ENCODE data around the gene SIRT3. TPM values are rescaled to one million over a fixed set of nuclear protein-coding genes. Genes with fewer than 3 reads are reported as not detected.
"Not testable (repeated sequence)": the region's sequence is repeated elsewhere in the genome, so short reads cannot be mapped to it uniquely, and the experiment has no call there.

SIRT3 gene
- total RNA-seq, 1 donor from 2014 or later = 36.4 TPM

GRCh38 chr11:272195-272930, 36.2 kb upstream of the SIRT3 start:
- TF ChIP-seq CTCF (IDR thresholded peaks at IDR 0.05; ENCODE audit: borderline replicate concordance) = no peak
- no peaks in the 10 kb centered on the region for H3K4me1 ChIP-seq
- intact Hi-C loops (cut with micrococcal nuclease) = no loop called here
- DNase-seq = no peak
- no peaks in the 10 kb centered on the region for H3K36me3 ChIP-seq
- no peaks in the 10 kb centered on the region for H3K9me3 ChIP-seq (replicated peaks)
- H3K27me3 ChIP-seq (ENCODE audit: low read depth) = peaks cover 59% of the 10 kb centered on the region
- no peak overlapping the region for H3K4me3 ChIP-seq
- no peak overlapping the region for H3K27ac ChIP-seq (replicated peaks)

- no peaks in the 10 kb centered on the region for H3K4me1 ChIP-seq
- intact Hi-C loops (cut with micrococcal nuclease) = no loop called here
- no peak for DNase-seq
- H3K27me3 ChIP-seq (ENCODE audit: low read depth) = peaks cover 49% of the 10 kb centered on the region
- no peak overlapping the region for H3K4me3 ChIP-seq
- no peak for TF ChIP-seq CTCF (IDR thresholded peaks at IDR 0.05; ENCODE audit: borderline replicate concordance)
- H3K27ac ChIP-seq (replicated peaks) = no peak overlapping the region
- H3K36me3 ChIP-seq = no peaks in the 10 kb centered on the region
- H3K9me3 ChIP-seq (replicated peaks) = peaks cover 2% of the 10 kb centered on the region
Measured at GRCh38 chr11:271319-271715, 35.2 kb upstream of the SIRT3 start.

- H3K9me3 ChIP-seq (replicated peaks) = peaks cover 8% of the 10 kb centered on the region
- H3K36me3 ChIP-seq = no peaks in the 10 kb centered on the region
- H3K4me1 ChIP-seq = no peaks in the 10 kb centered on the region
- no peak overlapping the region for H3K4me3 ChIP-seq
- H3K27me3 ChIP-seq (ENCODE audit: low read depth) = peaks cover 48% of the 10 kb centered on the region
- TF ChIP-seq CTCF (IDR thresholded peaks at IDR 0.05; ENCODE audit: borderline replicate concordance) = no peak
- DNase-seq = no peak
- intact Hi-C loops (cut with micrococcal nuclease) = no loop called here
- H3K27ac ChIP-seq (replicated peaks) = peak overlapping the region; percentile 19
Measured at GRCh38 chr11:270451-271318, 34.5 kb upstream of the SIRT3 start.

GRCh38 chr11:269146-269890, 33.2 kb upstream of the SIRT3 start:
- TF ChIP-seq CTCF (IDR thresholded peaks at IDR 0.05; ENCODE audit: borderline replicate concordance) = no peak
- peaks cover 48% of the 10 kb centered on the region for H3K27me3 ChIP-seq (ENCODE audit: low read depth)
- no peak for DNase-seq
- no peaks in the 10 kb centered on the region for H3K4me1 ChIP-seq
- peak overlapping the region; percentile 48 for H3K4me3 ChIP-seq
- H3K9me3 ChIP-seq (replicated peaks) = peaks cover 12% of the 10 kb centered on the region
- no peaks in the 10 kb centered on the region for H3K36me3 ChIP-seq
- peak overlapping the region; percentile 66 for H3K27ac ChIP-seq (replicated peaks)
- intact Hi-C loops (cut with micrococcal nuclease) = no loop called here

- DNase-seq = peak; percentile 64
- H3K9me3 ChIP-seq (replicated peaks) = peaks cover 12% of the 10 kb centered on the region
- peak overlapping the region; percentile 48 for H3K4me3 ChIP-seq
- peak overlapping the region; percentile 66 for H3K27ac ChIP-seq (replicated peaks)
- intact Hi-C loops (cut with micrococcal nuclease); H3K36me3 ChIP-seq; H3K4me1 ChIP-seq: not testable (repeated sequence)
- H3K27me3 ChIP-seq (ENCODE audit: low read depth) = peaks cover 48% of the 10 kb centered on the region
Measured at GRCh38 chr11:268716-269145, 32.6 kb upstream of the SIRT3 start.

Measured in left ventricle myocardium inferior (tissue), 1 donor.